ENCODE results near the gene PRAF2.

Gene PRAF2

GRCh38 chrX:49042581-49043219, 31.1 kb downstream of the PRAF2 start:
- Histone ChIP-seq H3K4me1 (ENCODE audit: low read depth, poor library complexity, severe bottlenecking) (peaks cover 26% of the 10 kb centered on the region), H3K27ac (peak overlapping the region; percentile 68), H3K4me3 (IDR thresholded peaks at IDR 0.05; ENCODE audit: insufficient read depth, low read depth, low read length) (no peak overlapping the region), H3K79me2 (ENCODE audit: insufficient read depth, low read depth) (peaks cover 26% of the 10 kb centered on the region), H4K20me1 (ENCODE audit: insufficient read depth) (no peaks in the 10 kb centered on the region), H2AFZ (ENCODE audit: low read depth) (peak overlapping the region; percentile 36), H3K27me3 (ENCODE audit: insufficient read depth, low read depth) (no peaks in the 10 kb centered on the region), H3K36me3 (ENCODE audit: insufficient read depth) (no peaks in the 10 kb centered on the region), H3K4me2 (peak overlapping the region; percentile 56), H3K9ac (peak overlapping the region; percentile 74)
- TF ChIP-seq CTCF (conservative IDR thresholded peaks at IDR 0.05; ENCODE audit: low read depth, low read length) = no peak

GRCh38 chrX:49041744-49042580, 31.8 kb downstream of the PRAF2 start:
- H2AFZ ChIP-seq (ENCODE audit: low read depth) = peak overlapping the region; percentile 36; the same call in 1 of the 2 replicates

GRCh38 chrX:49040376-49040955, 33.3 kb downstream of the PRAF2 start:
- Histone ChIP-seq H2AFZ (ENCODE audit: low read depth) (no peak overlapping the region), H4K20me1 (ENCODE audit: insufficient read depth) (no peaks in the 10 kb centered on the region), H3K4me3 (IDR thresholded peaks at IDR 0.05; ENCODE audit: insufficient read depth, low read depth, low read length) (no peak overlapping the region), H3K27ac (peak overlapping the region; percentile 67), H3K4me2 (peak overlapping the region; percentile 53), H3K9ac (peak overlapping the region; percentile 32; the same call in 1 of the 2 replicates), H3K36me3 (ENCODE audit: insufficient read depth) (no peaks in the 10 kb centered on the region), H3K27me3 (ENCODE audit: insufficient read depth, low read depth) (no peaks in the 10 kb centered on the region), H3K79me2 (ENCODE audit: insufficient read depth, low read depth) (peaks cover 26% of the 10 kb centered on the region), H3K4me1 (ENCODE audit: low read depth, poor library complexity, severe bottlenecking) (peaks cover 26% of the 10 kb centered on the region)
- TF ChIP-seq CTCF (conservative IDR thresholded peaks at IDR 0.05; ENCODE audit: low read depth, low read length) = no peak

More at GRCh38 chrX:49041744-49042580, 31.8 kb downstream of the PRAF2 start:
- TF ChIP-seq CTCF (conservative IDR thresholded peaks at IDR 0.05; ENCODE audit: low read depth, low read length) = no peak
- H3K9ac ChIP-seq = peak overlapping the region; percentile 74; the same call in 1 of the 2 replicates
- no peaks in the 10 kb centered on the region for H3K27me3 ChIP-seq (ENCODE audit: insufficient read depth, low read depth)
- peak overlapping the region; percentile 56 for H3K4me2 ChIP-seq
- H3K4me3 ChIP-seq (IDR thresholded peaks at IDR 0.05; ENCODE audit: insufficient read depth, low read depth, low read length) = no peak overlapping the region
- peaks cover 26% of the 10 kb centered on the region for H3K4me1 ChIP-seq (ENCODE audit: low read depth, poor library complexity, severe bottlenecking)
- H4K20me1 ChIP-seq (ENCODE audit: insufficient read depth) = no peaks in the 10 kb centered on the region
- H3K79me2 ChIP-seq (ENCODE audit: insufficient read depth, low read depth) = peaks cover 26% of the 10 kb centered on the region
- no peaks in the 10 kb centered on the region for H3K36me3 ChIP-seq (ENCODE audit: insufficient read depth)
- peak overlapping the region; percentile 68 for H3K27ac ChIP-seq

GRCh38 chrX:49039598-49040375, 34.0 kb downstream of the PRAF2 start:
- Histone ChIP-seq H2AFZ (ENCODE audit: low read depth) (peak overlapping the region; percentile 26; the same call in 1 of the 2 replicates), H3K27me3 (ENCODE audit: insufficient read depth, low read depth) (no peaks in the 10 kb centered on the region), H4K20me1 (ENCODE audit: insufficient read depth) (no peaks in the 10 kb centered on the region), H3K36me3 (ENCODE audit: insufficient read depth) (no peaks in the 10 kb centered on the region), H3K9ac (peak overlapping the region; percentile 32; the same call in 1 of the 2 replicates), H3K4me3 (IDR thresholded peaks at IDR 0.05; ENCODE audit: insufficient read depth, low read depth, low read length) (no peak overlapping the region), H3K79me2 (ENCODE audit: insufficient read depth, low read depth) (peaks cover 26% of the 10 kb centered on the region), H3K4me1 (ENCODE audit: low read depth, poor library complexity, severe bottlenecking) (peaks cover 26% of the 10 kb centered on the region), H3K4me2 (peak overlapping the region; percentile 53), H3K27ac (peak overlapping the region; percentile 67)
- no peak for TF ChIP-seq CTCF (conservative IDR thresholded peaks at IDR 0.05; ENCODE audit: low read depth, low read length)
